NCI-H524 treated with DMSO at 0.1 percent for 48 hours (cell line): ENCODE results near the gene NUP62.

Source experiments
- DNase-seq: peaks from one replicate; lab custom pipeline; 2025; lab: John Stamatoyannopoulos, UW

NUP62 gene

DNA sequence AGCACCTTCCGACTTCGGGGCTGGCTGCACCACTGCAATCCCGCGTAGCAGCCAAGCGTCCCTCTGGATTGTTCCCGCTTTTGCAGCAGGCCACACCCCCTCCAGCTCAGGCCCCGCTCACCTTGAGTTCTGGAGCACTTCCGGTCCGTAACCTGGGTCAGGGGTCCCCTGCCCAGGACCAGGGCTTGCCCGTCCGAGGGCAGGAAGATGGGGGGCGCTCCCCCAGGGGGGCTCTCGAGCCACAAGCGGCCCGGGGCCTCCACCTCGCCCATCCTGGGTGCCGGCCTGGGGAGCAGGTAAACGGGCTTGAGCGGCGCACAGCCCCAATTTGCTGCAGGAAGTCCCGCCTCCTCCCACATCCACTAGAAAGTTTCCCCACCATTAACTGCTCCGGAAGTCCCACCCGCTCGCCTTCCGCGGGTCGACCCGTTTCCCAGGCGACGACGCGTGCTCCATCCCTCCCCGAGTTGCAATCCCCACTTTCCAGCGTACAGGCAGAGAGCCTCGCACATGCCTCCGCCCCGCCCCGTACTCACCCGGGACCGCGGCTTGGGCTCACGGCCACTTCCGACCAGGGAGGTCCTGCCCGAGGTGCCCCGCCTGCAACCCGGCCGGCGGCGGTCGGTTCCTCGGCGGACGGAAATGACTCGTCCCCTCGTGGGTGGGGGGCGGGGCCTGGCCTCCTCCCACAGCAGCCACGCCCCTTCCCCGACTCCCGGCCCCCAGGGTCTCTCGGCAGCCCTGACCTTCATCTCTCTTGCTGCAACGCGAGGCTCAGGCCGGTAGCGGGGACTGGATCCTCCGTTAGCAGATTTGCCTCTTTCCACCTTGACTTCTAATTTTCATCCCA, 62.1 kb downstream of the NUP62 start, which contains the start of gene PNKP:
PNKP (minus strand) TSS at position 644 of the 850 bp plus-strand sequence; CDS start at position 272, 372 bp downstream.
- peak; percentile 74 for DNase-seq

DNA sequence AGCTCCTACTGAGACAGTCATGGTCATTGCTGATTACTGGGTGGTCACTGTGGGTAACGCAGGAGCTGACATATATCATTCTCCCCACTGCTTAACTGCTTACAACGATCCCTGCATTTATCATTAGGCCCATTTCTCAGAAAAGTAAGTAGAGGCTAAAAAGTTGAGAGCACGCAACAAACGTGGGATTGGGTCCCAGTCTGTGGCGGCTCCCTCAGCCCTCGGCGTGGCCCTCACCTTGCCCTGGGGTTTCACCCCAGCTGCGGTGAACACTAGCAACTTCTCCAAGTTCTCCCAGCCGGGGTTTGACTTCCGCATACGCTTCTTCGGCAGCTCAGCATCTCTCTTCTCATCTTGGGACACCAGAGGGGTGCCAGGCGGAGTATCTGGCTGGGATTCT, 64.4 kb downstream of the NUP62 start:
- DNase-seq = no peak

DNA sequence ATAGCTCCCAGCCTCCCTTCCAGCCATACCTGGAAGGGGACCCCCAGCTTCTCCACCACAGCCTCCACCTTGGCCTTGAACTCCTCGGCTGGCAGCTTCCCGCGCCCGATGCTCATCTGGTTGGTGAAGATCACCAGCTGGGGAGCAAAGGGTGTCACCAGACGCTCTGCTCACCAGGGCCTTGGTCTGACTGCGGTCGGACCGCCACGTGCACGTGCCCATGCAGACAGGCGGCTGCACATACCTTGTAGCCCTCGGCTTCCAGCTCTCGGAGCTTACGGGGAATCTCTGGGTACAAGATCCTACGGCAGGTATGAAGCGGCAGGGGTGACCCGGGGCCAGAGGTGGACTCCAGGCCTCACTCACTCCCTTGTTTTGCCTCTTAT, 65.4 kb downstream of the NUP62 start:
- no peak for DNase-seq

DNA sequence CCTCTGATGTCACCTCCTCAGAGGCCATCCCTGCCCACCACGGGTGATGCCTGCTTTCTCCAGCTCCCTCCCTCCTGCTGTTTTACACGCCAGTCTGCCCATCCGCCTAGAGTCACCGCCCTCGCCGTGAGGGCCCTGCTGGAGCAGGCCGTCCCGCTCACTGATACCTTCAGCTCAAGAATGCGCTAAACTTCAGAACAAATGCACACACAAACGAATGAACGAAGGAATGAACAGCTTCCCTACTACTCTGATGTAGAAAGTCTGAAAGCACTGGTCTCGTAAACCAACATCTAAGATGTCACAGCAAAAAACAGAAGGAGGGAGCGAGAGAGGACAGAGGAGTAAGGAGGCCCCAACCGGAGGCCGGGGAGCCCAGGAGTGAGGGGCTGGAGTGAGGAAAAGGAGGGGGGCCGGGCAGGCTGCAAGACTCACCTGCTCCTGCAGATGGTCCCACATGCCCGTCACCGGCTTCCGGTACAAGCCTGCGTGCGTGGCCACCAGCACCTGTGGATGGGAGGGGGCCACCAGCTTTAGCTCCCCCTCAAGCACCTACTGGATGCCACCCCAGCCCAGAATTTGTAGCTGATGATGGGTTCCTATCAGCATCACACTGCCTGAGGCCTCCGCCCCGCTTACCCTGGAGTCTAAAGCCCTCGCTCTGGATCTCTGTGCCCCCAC, 65.9 kb downstream of the NUP62 start:
- DNase-seq = no peak

DNA sequence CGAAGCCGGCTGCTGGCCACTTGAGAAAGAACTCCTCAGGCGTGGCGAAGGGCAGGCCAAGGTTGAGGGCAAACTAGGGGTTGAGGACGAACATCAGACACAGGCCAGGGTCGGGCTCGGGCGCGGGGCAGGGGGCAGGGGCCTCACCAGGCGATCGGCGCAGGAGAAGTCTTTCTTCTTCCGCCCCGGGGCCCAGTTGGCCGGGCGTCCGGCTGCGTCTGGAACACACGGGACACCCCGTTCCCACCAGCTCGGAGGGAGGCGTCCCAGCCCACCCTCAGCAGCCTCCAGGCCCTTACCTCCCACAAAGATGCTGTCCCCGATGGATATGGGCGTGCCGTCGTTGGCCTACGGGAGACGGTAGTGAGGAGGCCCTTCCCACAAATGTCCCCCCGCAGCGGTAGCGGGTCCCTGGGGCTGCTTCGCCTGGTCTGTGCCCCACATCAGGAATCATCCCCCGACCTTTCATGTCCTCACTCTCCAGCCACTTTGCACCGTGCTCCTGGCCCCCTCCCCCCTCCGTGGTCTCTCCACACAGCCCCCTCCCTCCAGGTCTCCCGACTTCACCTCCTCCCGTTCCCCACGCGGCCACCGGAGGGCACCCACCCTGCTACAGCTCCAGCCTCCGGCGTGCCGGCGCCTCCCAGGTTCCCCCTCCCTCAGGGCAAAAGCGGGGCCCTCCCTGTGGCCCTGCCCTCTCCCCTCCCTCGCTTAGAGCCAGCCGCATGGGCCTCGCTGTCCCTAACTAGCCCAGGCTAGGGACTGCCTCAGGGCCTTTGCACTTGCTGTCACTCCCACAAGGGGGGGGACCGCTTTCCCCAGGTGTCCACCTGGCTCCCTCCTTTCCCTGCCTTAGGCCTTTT, 66.7 kb downstream of the NUP62 start:
- no peak for DNase-seq

DNA sequence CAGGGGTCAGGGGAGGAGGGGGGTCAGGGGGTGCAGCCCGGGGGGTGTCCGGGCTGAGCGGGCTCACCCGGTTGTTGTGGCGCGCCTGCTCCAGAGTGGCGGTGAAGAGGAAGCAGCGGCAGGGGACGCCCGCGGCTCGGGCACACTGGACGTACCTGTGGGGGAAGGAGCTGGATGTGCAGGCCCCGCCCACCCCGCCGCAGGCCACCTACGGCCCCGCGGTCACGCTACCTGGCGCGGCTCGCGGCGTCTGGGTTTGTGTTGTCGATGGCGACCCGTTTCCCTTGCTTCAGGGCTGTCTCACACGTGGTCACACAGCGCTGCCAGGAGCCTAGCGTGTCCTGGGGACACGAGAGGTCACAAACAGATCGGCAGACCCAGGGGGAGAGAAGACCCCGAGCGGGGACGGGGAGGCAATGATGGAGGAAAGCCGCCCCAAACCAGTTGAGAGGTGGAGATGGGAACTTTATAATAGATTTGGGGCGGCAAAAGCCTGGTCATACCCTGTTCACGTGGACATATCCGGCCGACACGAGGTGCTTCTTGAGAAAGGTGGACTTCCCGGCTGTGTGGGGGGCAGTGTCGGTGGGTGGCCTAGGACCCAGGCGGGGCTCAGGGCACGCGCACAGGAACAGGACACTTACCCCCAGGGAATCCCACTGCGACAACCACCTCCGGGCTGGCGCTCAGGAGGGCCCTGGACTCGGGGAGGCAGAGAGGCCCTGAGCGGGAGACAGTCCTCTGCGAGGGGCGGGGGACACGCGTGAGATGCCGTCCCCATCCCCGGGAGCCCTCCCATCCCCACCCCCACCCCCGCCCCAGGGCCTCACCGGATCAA, 67.5 kb downstream of the NUP62 start:
- DNase-seq = no peak

DNA sequence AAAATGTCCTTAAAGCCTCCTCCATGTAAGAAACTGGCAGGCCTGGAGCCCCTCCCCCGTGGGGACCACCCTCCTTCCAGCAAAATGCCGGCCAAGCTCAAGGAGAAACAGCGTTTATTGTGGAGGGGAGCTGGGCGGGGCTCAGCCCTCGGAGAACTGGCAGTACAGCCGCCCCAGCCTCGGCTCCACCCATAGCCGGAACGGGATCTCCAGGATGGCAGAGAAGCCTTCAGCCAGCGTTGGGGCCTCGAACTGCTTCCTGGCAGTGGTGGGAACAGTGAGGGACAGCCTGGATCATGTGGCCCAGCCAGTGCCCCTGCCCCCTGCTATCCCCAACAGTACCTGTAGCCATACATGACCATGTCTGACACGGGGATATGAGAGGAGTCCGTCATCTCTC, 68.2 kb downstream of the NUP62 start:
- no peak for DNase-seq

DNA sequence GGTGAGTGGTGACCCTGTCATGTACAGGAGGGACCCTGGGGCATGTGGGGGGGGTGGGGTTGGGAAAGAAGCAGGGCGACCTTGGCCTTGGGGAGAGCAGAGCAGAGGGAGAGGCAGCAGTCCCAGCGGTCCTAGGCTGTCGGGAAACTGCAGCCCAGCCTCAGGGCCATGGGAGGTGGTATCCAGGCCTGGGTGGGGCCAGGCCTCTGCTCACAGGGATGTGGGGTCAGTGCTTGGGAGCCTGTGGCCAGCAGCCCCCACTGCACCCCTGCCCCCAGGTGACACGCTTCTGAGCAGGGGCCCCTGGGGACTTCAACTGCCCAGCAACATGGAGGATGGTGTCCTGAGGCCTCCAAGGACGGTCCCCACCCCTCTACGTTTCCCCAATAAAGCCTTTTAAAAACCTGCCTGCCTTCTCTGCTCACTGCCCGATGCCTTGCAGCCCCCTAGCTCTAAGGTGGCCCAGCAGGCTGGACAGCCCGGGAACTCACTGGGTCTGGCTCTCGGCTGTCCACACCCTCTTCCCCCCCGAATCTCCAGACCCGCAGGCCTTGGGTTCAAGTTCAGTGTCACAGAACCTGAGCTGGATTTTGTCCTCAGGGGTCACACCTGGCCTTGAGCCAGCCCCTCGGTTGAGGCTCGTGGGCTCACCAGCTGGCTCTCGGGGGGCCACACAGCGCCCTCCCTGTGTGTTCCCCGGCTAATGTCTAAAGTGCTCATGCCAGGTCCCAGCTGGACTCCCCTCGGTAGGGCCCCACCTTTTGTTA, 68.8 kb downstream of the NUP62 start:
- DNase-seq = no peak

DNA sequence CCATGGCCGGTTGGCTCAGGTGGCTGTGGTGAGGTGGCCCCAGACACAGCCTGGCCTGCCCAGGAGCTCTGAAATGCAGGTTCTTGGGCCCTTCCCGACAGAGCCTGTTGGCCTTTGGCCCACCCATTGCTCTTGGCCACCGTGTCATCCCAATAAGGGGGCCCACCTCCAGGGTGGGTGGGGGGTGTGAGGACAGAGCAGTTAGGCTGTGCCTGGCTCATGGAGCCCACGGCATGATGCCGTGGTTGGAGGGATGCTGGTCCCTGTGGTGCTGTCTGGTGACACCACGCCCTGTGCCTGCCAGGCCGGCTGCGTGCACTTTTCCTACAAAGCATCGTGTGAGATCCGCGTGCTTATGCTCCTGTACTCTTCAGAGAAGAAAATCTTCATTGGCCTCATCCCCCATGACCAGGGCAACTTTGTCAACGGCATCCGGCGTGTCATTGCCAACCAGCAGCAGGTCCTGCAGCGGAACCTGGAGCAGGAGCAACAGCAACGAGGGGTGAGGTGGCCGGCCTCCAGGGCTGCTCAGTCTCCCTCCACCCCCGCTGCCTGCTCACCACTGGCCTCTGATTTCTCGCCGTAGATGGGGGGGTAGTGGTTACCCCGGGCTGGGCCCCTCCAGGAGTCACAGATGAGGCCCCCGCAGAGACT, 69.5 kb downstream of the NUP62 start:
- no peak for DNase-seq

DNA sequence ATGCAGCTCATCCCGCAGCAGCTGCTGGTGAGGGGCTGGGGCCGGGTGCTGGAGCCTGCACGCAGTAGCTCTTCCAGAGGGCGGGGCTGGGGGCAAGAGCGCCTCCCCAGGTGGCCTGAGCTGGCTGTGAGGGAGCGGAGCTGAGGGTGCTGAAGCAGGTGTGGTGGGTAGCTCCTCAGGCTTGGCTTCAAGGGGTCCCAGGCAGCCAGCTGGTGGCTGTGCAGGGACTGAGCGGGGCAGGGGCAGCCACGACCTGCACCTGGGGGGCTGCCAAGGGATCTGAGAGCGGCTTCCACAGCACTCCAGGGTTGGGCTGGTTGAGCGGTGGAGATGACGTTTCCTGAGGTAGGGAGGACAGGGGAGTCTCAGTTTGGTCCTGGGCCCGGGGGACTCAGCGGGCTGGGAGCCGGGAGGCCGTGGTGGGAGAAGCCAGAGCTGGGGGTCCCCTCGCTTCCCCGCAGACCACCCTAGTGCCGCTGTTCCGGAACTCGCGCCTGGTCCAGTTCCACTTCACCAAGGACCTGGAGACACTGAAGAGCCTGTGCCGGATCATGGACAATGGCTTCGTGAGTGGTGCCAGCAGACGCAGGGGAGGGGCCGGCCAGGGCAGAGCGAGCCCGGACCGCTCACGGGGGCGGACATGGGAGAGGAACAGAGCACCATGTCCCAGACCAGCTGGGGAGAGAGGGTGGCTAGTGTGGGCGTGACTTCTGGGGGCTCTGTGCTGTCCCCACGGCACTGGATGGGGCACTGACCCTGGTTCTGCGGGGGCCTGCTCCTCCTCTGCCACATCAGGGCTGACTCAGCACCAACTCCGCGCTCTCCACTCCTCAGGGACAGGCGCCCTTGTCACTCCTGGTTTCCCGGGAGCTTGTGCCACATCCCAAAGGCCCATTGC, 71.0 kb downstream of the NUP62 start:
- DNase-seq = no peak

DNA sequence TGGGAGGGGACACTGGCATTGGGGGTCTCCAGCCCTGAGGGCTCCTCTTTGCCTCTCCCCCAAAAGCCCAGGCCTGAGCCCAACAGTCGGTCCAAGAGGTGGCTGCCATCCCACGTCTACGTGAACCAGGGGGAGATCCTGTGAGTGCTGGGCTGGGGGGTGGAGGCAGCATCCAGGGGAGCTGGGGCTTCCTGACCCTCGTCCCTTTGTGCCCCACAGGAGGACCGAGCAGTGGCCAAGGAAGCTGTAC, 71.5 kb downstream of the NUP62 start:
- DNase-seq = no peak

DNA sequence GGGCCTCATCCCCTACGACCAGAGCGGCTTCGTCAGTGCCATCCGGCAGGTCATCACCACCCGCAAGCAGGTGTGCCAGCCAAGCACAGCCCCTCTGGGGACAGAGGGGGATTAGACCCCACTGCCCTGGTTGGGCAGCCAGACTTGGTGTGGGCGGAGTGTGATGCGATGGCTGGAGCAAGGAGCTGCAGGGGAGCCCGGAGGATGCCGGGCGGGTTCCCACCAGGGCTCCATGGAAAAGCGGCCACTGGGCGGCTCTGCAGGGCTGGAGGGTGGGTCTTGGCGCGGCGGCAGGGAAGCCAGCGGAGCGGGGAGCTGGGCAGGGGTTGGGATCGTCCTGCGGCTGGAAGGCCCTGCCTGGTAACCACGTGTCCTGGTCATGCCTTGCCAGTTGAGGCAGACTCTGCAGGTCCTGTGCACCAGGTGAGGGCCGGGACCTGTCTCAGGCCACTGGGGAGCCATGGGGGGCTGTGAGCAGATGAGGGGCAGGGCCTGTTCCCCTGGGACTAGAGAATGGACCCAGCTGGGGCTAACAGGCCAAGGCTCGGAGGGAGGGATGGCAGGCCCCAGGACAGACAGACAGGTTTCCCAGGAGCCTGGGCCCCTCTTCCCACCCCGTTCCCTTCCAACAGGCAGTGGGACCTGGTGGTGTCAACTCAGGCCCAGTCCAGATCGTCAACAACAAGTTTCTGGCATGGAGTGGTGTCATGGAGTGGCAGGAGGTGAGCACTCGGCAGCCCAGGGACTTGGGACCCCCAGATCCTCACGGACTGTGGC, 72.1 kb downstream of the NUP62 start:
- no peak for DNase-seq
